Mesodermal cell (in vitro differentiated cells): ENCODE results near the gene TTC28.

Source experiments
- H3K27ac ChIP-seq: 2 replicates; pipeline ENCODE4 v1.7.0; 2013; ENCODE audit warnings: mild to moderate bottlenecking, low read depth, low read length, moderate library complexity; ENCODE audit not compliant: severe bottlenecking
- H3K36me3 ChIP-seq: 2 replicates; pipeline ENCODE4 v1.7.1; 2013; ENCODE audit warnings: mild to moderate bottlenecking, low read length, moderate library complexity; ENCODE audit not compliant: control insufficient read depth, insufficient read depth
- H3K4me1 ChIP-seq: one replicate; pipeline ENCODE4 v1.7.1; 2013; ENCODE audit warnings: mild to moderate bottlenecking, low read length; ENCODE audit not compliant: insufficient read depth, control insufficient read depth, poor library complexity, severe bottlenecking
- H3K4me3 ChIP-seq: 2 replicates; pipeline ENCODE4 v1.7.0; 2013; ENCODE audit warnings: low read length, control low read depth, mild to moderate bottlenecking; ENCODE audit not compliant: insufficient read depth, poor library complexity, severe bottlenecking; ENCODE audit errors: extremely low read depth
- H3K9me3 ChIP-seq: 2 replicates; pipeline ENCODE4 v1.7.1; 2013; ENCODE audit warnings: mild to moderate bottlenecking, low read length, moderate library complexity; ENCODE audit not compliant: control insufficient read depth
- WGBS, 2 experiments: methylation state at CpG; one replicate each; pipeline ENCODE4 v1.1.5; 2013; ENCODE audit warnings: missing lambda C conversion rate in 2 of 2; ENCODE audit not compliant: insufficient coverage in 2 of 2; 5-methylcytosine and 5-hydroxymethylcytosine counted together

The TTC28 gene

DNA sequence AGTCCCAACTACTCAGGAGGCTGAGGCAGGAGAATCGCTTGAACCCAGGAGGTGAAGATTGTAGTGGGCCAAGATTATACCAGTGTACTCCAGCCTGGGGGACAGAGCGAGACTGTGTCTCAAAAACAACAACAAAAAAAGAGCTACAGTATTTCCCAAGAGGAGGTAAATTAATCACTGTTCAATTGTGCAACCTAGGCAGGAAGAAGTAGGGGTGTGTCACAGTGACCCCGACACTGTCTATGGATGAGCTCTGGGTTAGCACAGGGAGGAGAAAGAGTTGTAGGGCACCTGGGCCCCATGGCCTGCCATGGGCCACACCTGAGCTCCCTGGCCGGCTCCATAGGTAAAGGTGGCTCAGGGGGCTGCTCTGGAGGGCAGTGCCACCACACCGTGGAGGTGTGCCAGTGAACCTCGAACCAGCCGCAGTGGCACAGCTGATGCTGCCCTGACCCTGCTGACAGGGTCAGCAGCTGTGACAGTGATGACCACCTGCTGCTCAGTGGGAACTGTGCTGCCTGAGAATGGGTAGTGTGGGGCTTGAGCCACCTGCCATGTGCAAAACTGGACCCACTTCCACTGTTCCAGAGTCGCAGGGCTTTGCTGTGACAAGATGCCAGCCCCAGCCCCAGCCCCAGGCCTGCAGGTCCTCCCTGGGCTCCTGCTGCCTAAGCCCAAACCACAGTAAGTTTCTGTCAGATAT is 676.6 kb downstream of the TTC28 start:
- Histone ChIP-seq H3K4me3 (no peak overlapping the region), H3K9me3 (no peaks in the 10 kb centered on the region), H3K27ac (no peak overlapping the region), H3K36me3 (peaks cover 14% of the 10 kb centered on the region), H3K4me1 (no peaks in the 10 kb centered on the region)
- 94 to 98% methylated on average over 7 of the region's 8 CpGs for WGBS, 2 experiments

DNA sequence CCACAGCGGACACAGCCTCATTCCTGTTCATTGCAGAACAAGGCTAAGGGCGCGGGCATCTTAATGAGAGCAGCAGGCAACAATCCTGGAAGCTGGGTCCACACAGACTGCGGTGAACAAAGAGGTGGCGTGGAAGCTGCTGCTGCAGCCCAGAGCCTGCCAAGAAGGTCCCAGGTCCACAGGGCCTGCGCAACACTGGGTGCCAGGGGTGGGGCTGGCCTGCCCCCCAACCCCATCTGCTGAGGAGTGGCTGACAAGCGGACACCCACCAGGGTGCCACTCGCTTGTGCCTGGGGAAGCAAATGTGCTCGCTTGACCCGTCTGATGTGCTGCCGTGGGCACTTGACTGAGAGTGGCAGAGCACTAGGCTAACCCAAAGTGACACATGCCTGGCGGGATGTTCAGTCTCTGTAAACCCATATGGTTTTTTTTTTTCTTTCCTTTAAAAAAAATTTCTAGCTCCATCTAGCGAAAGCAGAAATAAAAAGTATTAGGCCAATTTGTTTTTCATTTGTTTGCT is 677.4 kb downstream of the TTC28 start:
- Histone ChIP-seq H3K27ac (no peak overlapping the region), H3K9me3 (no peaks in the 10 kb centered on the region), H3K36me3 (peaks cover 20% of the 10 kb centered on the region), H3K4me1 (peaks cover under 1% of the 10 kb centered on the region), H3K4me3 (no peak overlapping the region)
- WGBS, 2 experiments = 92 to 95% methylated on average over 11 to 12 of the region's 13 CpGs

DNA sequence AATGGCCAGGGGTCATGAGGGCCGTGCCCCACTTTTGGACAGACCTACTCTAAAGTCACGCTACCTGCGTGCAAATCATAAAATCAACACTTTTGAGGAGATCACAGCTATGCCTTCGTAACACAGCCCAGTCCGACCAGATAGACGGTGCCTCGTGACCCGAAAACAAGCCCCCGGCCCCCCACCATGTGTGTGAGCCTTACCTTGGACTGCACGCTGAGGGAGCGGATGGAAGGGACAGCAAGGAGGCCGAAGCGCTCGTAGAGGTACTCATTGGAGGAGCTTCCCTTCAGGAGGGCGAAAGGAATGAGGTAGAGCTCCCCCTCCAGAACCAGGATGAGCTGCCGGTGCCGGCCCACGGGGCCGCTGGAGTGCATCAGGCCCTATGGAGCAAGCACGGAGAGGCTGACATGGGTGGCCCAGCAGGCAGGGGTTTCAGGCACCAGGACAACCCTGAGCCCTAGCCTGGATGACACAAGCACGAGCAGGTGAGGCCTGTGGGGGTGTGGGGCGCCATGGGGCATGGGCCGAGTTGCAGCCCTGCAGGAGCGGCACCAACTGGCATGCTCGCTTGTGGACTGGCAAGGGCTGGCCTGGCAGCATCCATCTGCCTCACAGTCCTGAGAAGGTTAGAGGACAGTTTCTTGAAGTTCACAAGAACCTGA is 678.3 kb downstream of the TTC28 start:
- Histone ChIP-seq H3K4me3 (no peak overlapping the region), H3K36me3 (peaks cover 20% of the 10 kb centered on the region)
- 94% methylated on average over 21 to 25 of the region's 25 CpGs for WGBS, 2 experiments

DNA sequence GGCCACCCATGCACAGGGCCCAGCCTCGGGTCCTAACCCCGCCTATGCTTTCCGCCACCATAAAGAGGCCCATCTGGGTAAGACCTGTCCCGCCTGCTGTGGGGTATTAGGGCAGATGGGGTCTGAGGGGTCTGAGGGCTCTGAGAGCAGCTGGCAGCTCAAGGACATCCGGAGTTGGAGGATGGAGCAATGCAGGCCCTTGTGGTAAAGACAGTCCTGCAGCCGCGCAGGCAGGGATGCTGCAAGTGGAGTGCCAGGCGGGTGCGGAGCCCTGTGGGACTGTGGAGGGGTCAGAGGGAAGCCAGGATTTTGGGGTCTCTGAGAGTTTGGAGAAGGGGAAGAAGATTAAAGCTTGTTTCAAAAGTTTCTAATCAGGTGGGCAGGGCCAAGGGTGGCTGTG is 679.3 kb downstream of the TTC28 start:
- peaks cover 10% of the 10 kb centered on the region for H3K4me1 ChIP-seq
- no peak overlapping the region for H3K27ac ChIP-seq
- H3K36me3 ChIP-seq = peaks cover 20% of the 10 kb centered on the region
- 95 to 97% methylated on average over 5 to 9 of the region's 9 CpGs for WGBS, 2 experiments
- no peaks in the 10 kb centered on the region for H3K9me3 ChIP-seq
- H3K4me3 ChIP-seq = no peak overlapping the region

More for the DNA sequence above, 678.3 kb downstream of the TTC28 start:
- H3K27ac ChIP-seq = no peak overlapping the region
- H3K4me1 ChIP-seq = peaks cover 10% of the 10 kb centered on the region
- no peaks in the 10 kb centered on the region for H3K9me3 ChIP-seq

DNA sequence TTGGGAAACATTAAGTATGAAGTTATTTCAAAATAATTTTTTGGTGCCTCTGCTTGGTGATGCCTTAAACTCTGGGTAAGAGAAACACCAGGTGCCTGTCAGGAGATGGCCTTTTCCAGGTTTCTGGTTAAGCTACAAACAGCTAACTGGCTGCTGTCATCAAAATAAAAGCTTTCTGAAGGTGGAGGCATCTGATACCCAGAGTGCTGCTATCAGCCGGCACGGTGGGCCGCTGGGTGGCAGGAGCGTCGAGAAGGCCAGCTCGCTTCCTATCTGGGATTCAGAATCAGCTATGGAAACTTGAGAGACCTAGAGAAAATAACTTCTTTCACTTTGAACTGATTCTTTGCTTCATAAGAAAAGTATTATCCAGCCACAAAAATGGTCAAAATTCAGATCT is 679.8 kb downstream of the TTC28 start:
- 95 to 96% methylated on average over 6 of the region's 6 CpGs for WGBS, 2 experiments
- peaks cover 24% of the 10 kb centered on the region for H3K36me3 ChIP-seq
- H3K4me1 ChIP-seq = peaks cover 13% of the 10 kb centered on the region
- no peak overlapping the region for H3K27ac ChIP-seq
- no peak overlapping the region for H3K4me3 ChIP-seq
- no peaks in the 10 kb centered on the region for H3K9me3 ChIP-seq

DNA sequence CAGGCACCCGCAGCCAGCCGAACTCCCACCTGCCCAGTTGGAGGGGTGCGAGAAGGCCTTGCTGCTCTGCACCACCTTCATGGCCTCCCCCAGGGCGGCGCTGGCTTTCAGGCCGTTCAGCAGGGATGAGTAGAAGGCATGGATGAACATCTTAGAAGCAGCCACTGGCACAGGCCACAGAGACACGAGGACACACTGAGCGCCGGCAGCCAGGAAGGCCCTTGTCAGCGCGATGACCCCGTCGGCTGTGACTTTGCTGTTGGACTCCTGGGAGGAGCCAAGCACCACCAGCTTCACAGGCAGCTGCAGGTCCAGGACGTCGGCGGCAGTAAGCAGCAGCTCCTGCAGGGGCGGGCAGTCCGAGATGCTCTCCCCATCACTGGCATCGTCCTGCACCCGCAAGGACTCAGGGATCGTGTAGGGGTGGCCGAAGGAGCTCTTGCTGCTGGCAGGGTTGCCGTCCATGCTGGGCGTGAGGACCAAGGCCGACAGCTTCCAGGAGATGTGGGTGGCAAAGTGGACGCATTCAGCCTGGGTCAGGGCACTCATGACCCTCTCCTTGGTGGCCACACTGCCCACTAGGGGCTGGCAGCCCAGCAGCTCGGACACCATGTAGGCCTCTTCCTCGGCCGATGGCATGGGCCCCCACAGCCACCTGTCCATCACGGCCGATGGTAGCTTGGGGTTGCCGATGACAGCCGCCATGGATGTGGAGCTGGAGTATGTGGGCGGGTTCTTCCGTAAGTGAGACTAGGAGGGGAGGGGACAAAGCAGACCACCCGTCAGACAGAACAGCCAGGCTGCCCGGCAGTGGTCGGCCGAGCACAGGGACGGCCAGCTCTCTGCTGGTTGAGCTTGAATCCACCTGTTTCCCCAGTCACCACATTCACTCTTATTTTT is 680.9 kb downstream of the TTC28 start:
- Histone ChIP-seq H3K4me3 (no peak overlapping the region), H3K36me3 (peaks cover 25% of the 10 kb centered on the region), H3K27ac (no peak overlapping the region)

DNA sequence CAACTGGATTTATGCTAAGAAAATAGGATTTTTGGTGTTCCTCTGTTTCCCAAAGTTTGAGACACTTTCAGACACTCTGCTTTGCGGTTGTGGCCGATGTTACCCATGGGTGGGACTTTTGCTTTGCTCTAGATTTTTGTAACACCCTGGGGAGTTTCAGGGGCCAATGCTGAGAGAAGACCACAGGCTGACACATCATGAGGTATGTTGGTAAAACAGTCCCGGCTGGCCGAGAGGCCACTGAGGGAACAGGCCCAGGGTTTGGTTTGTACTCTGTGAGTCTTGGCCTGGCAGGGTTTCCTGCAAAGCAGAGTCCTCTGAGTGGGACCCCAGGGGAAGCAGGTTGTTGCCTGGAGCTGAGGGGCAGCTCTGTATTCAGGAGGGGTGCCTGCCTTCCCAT is 682.1 kb downstream of the TTC28 start:
- Histone ChIP-seq H3K4me3 (no peak overlapping the region), H3K9me3 (no peaks in the 10 kb centered on the region), H3K4me1 (peaks cover 19% of the 10 kb centered on the region), H3K27ac (no peak overlapping the region), H3K36me3 (peaks cover 25% of the 10 kb centered on the region)
- 91 to 94% methylated on average over 2 to 4 of the region's 4 CpGs for WGBS, 2 experiments

More for the DNA sequence above, 680.9 kb downstream of the TTC28 start:
- 94 to 96% methylated on average over 26 to 38 of the region's 40 CpGs for WGBS, 2 experiments
- Histone ChIP-seq H3K4me1 (peaks cover 19% of the 10 kb centered on the region), H3K9me3 (no peaks in the 10 kb centered on the region)

DNA sequence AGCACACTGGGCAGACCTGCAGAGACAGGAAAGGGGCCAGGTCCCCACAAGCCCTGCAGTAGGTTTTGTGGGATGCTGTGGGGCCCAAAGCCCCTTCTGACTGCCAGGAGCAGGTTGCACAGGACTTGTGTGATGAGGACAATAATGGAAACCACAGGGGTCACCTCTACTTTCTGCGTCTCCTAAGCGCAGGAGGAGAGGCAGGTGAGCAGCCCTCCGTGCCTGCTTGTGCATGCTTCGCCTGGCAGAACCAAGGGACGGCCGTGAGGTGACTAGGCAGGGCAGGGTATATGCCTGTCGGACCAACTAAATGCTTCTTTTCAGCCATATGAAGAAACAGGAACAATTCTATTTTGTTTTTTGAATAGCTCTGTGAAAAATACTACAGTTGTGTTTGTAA is 682.7 kb downstream of the TTC28 start:
- H3K27ac ChIP-seq = no peak overlapping the region
- WGBS, 2 experiments = 90 to 96% methylated on average over 6 to 7 of the region's 7 CpGs
- peaks cover 19% of the 10 kb centered on the region for H3K4me1 ChIP-seq
- H3K36me3 ChIP-seq = peaks cover 28% of the 10 kb centered on the region
- no peak overlapping the region for H3K4me3 ChIP-seq
- H3K9me3 ChIP-seq = no peaks in the 10 kb centered on the region

DNA sequence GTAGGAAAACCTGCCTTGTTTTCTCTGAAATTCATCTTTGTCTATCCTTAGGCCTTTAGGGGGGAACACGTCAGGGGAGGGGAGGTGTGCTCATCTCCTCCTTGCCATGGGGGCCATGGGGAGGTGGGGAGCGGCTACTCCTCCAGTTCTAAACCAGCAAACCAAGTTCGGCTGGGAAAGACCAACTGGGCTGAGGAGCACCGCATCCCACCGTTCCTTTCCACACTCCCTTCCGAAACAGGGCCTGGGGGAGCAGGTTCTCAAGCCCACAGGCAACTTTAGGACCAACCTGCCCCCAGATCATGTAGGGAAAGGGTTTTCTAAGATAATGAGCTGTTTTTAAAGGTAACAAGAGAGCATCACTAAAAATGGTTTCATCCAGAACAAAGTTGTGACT is 683.1 kb downstream of the TTC28 start:
- Histone ChIP-seq H3K4me3 (no peak overlapping the region), H3K4me1 (peaks cover 19% of the 10 kb centered on the region), H3K36me3 (peaks cover 32% of the 10 kb centered on the region), H3K9me3 (no peaks in the 10 kb centered on the region), H3K27ac (no peak overlapping the region)
- WGBS, 2 experiments = 86% methylated on average over 1 of the region's 6 CpGs; no CpG with 5 or more reads in 1 of the 2 experiments

DNA sequence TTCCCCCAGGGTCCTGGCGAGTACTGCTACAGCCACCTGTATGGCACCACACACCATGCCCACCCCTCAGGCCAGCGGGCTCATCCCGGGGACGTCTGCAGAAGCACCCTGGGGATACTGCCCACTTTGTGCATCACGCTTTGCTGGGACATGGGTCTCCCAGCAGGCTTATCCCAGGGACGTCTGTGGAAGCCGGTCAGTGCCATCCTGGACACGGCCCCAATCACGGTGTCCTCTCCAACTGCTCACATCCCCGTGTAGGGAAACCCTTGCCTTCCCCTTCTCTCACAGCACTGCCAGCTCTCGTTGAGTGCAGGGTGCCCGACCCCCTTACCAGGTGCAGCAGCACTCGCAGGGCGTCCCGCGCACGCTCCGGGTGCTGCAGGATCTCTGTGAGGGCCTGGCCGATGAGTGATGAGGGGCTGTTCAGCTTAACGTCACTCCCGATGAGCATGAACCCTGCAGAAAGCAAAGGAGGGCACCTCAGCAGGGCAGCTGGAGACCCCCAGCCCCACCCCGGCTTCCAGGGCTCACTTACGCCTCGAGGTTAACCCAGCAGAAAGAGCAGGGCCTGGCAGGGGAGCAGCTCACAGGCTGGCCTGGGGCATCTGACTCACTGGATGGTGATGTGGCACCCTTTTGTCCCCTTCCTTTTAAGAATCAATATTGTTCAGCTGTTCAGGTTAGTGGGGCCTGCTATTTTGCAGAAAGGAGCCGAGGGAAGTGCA is 683.7 kb downstream of the TTC28 start:
- H3K27ac ChIP-seq = no peak overlapping the region
- peaks cover 19% of the 10 kb centered on the region for H3K4me1 ChIP-seq
- no peaks in the 10 kb centered on the region for H3K9me3 ChIP-seq
- no peak overlapping the region for H3K4me3 ChIP-seq
- 96 to 97% methylated on average over 20 to 25 of the region's 25 CpGs for WGBS, 2 experiments
- peaks cover 35% of the 10 kb centered on the region for H3K36me3 ChIP-seq
